Neural progenitor cell (in vitro differentiated cells): Measurements from ENCODE around the gene GOLGA6A. TPM values are rescaled to one million over a fixed set of nuclear protein-coding genes. Genes with fewer than 3 reads are reported as not detected.

Experiments used
- DNase-seq: peaks from one replicate; pipeline ENCODE4 v3.0.0-alpha.2; 2016; ENCODE audit warnings: low spot score
- H2AFZ ChIP-seq: fragments of 200-600 bp; sonication (generic); replicated peaks from 2 replicates; pipeline ENCODE4 v1.6.1; 2016; ENCODE audit warnings: antibody characterized with exemption
- H3F3A ChIP-seq: fragments of 200-600 bp; sonication (generic); 2 replicates; pipeline ENCODE4 v1.6.1; 2016; ENCODE audit warnings: antibody characterized with exemption, low read depth
- H3K27ac ChIP-seq: fragments of 200-600 bp; sonication (generic); 2 replicates; pipeline ENCODE4 v1.5.1; 2016; ENCODE audit warnings: mild to moderate bottlenecking
- H3K27me3 ChIP-seq: fragments of 200-600 bp; sonication (generic); 2 replicates; pipeline ENCODE4 v1.6.1; 2016; ENCODE audit warnings: mild to moderate bottlenecking, moderate library complexity
- H3K36me3 ChIP-seq: fragments of 200-600 bp; sonication (generic); 2 replicates; pipeline ENCODE4 v1.5.1; 2016
- H3K4me1 ChIP-seq: fragments of 200-600 bp; sonication (generic); 2 replicates; pipeline ENCODE4 v1.6.1; 2016; ENCODE audit warnings: mixed run types
- H3K4me2 ChIP-seq: fragments of 200-600 bp; sonication (generic); 2 replicates; pipeline ENCODE4 v1.6.1; 2016
- H3K4me3 ChIP-seq: fragments of 200-600 bp; sonication (generic); 2 replicates; pipeline ENCODE4 v1.5.1; 2016
- H3K79me2 ChIP-seq: fragments of 200-600 bp; sonication (generic); 2 replicates; pipeline ENCODE4 v1.6.1; 2016; ENCODE audit warnings: low read depth
- H3K9ac ChIP-seq: fragments of 200-600 bp; sonication (generic); 2 replicates; pipeline ENCODE4 v1.6.1; 2016
- H3K9me3 ChIP-seq: fragments of 200-600 bp; sonication (generic); 2 replicates; pipeline ENCODE4 v1.5.1; 2016; ENCODE audit warnings: low read depth
- H4K20me1 ChIP-seq: fragments of 200-600 bp; sonication (generic); 2 replicates; pipeline ENCODE4 v1.6.1; 2016; ENCODE audit warnings: low read depth
- H3K27ac Mint-ChIP-seq: 3 replicates; pipeline ENCODE4 v1.8.0; 2021; ENCODE audit warnings: mixed read lengths
- H3K27me3 Mint-ChIP-seq: 2 replicates; pipeline ENCODE4 v1.8.0; 2022; ENCODE audit warnings: low read depth, mild to moderate bottlenecking, inconsistent platforms, moderate library complexity, mixed read lengths; ENCODE audit not compliant: insufficient read depth
- H3K36me3 Mint-ChIP-seq: 3 replicates; pipeline ENCODE4 v1.8.0; 2021; ENCODE audit warnings: mixed read lengths
- H3K4me1 Mint-ChIP-seq: 3 replicates; pipeline ENCODE4 v1.8.0; 2021; ENCODE audit warnings: mixed read lengths
- H3K4me3 Mint-ChIP-seq: 3 replicates; pipeline ENCODE4 v1.8.0; 2021; ENCODE audit warnings: mild to moderate bottlenecking, moderate library complexity, mixed read lengths
- H3K9me3 Mint-ChIP-seq: 3 replicates; pipeline ENCODE4 v1.8.0; 2020; ENCODE audit warnings: mixed read lengths
- EZH2 ChIP-seq: fragments of 200-600 bp; sonication (generic); IDR thresholded peaks from 2 replicates; pipeline ENCODE4 v1.6.1; 2017; ENCODE audit warnings: antibody characterized with exemption, mild to moderate bottlenecking, moderate library complexity
- EZH2phosphoT487 ChIP-seq: fragments of 200-600 bp; sonication (generic); IDR thresholded peaks from 2 replicates; pipeline ENCODE4 v1.6.1; 2017; ENCODE audit warnings: antibody characterized with exemption
- total RNA-seq: library from RNA; depleted of rRNA; stranded (reverse); fragments of >200 nt; gene quantifications from 2 replicates; pipeline ENCODE4 v1.2.3, GENCODE V29; 2015; ENCODE audit warnings: low replicate concordance
- TF ChIP-seq, protein P1 (sequence below): fragments of 200-600 bp; sonication (generic); IDR thresholded peaks from 2 replicates; pipeline ENCODE4 v1.5.1; 2017; ENCODE audit warnings: antibody characterized with exemption, mild to moderate bottlenecking

GOLGA6A gene
- total RNA-seq, 1 donor from 2014 or later, result 0.04 TPM

DNA sequence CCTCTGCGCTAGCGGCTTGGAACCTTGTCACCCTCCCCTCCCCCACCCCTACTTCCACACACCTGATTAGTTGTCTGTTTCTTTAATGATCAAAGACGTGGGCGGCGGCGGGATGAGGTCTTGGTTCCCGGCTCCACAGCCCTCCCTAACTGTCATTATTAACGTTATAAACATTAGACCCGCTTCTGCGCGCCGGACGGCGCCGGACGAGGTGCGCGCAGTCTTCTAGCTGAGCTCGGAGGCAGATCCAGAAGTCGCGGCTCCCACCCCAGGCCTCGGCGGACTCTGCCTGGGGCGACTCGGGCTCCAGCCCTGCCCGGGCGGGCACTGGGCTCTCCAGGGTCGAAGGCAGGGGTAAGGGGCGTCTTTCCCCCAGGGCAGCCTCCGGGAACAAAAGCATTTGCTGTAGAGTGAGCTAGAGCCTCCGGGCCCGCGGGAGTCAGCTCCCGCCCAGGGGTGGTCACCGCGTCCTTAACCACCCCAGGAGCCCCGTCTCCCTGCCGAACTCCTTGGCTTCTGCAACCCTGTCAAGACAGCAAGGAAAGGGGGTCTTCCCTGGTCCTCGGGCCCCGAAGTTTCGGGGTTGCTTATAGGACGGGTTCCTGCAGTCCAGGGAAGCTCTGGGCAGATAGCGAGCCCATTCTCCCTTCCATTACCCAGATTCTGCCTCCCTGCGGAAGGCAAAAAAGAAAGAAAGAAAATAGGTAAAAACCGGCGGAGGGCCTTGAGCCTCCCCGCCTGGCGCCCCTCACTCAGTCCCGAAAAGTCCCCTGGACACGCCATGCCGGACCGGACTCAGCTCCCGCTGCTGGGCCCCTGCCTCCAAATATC is 45.8 kb upstream of the GOLGA6A start:
- no peak overlapping the region for H2AFZ ChIP-seq
- H3K4me1 ChIP-seq, result peaks cover 31% of the 10 kb centered on the region
- H3K27ac Mint-ChIP-seq, result no peak overlapping the region
- peak overlapping the region; percentile 80 for H3K4me2 ChIP-seq
- peak overlapping the region; percentile 43 for H3K4me3 ChIP-seq
- H3K9me3 ChIP-seq, result no peaks in the 10 kb centered on the region
- peaks cover 6% of the 10 kb centered on the region for H3K36me3 Mint-ChIP-seq
- DNase-seq, result peak; percentile 54
- no peak overlapping the region for H3K9ac ChIP-seq
- no peak overlapping the region for H3K27ac ChIP-seq
- TF ChIP-seq, protein P1, sequence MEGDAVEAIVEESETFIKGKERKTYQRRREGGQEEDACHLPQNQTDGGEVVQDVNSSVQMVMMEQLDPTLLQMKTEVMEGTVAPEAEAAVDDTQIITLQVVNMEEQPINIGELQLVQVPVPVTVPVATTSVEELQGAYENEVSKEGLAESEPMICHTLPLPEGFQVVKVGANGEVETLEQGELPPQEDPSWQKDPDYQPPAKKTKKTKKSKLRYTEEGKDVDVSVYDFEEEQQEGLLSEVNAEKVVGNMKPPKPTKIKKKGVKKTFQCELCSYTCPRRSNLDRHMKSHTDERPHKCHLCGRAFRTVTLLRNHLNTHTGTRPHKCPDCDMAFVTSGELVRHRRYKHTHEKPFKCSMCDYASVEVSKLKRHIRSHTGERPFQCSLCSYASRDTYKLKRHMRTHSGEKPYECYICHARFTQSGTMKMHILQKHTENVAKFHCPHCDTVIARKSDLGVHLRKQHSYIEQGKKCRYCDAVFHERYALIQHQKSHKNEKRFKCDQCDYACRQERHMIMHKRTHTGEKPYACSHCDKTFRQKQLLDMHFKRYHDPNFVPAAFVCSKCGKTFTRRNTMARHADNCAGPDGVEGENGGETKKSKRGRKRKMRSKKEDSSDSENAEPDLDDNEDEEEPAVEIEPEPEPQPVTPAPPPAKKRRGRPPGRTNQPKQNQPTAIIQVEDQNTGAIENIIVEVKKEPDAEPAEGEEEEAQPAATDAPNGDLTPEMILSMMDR, result no peak
- TF ChIP-seq EZH2 (peak; percentile 74), EZH2phosphoT487 (peak; percentile 85)
- H3K9me3 Mint-ChIP-seq, result peaks cover 7% of the 10 kb centered on the region
- H4K20me1 ChIP-seq, result peaks cover 40% of the 10 kb centered on the region
- H3K79me2 ChIP-seq, result no peaks in the 10 kb centered on the region
- H3F3A ChIP-seq, result peaks cover 8% of the 10 kb centered on the region
- peaks cover 51% of the 10 kb centered on the region for H3K4me1 Mint-ChIP-seq
- no peaks in the 10 kb centered on the region for H3K36me3 ChIP-seq
- peaks cover 100% of the 10 kb centered on the region for H3K27me3 ChIP-seq
- H3K4me3 Mint-ChIP-seq, result peak overlapping the region; percentile 87
- peaks cover 76% of the 10 kb centered on the region for H3K27me3 Mint-ChIP-seq

DNA sequence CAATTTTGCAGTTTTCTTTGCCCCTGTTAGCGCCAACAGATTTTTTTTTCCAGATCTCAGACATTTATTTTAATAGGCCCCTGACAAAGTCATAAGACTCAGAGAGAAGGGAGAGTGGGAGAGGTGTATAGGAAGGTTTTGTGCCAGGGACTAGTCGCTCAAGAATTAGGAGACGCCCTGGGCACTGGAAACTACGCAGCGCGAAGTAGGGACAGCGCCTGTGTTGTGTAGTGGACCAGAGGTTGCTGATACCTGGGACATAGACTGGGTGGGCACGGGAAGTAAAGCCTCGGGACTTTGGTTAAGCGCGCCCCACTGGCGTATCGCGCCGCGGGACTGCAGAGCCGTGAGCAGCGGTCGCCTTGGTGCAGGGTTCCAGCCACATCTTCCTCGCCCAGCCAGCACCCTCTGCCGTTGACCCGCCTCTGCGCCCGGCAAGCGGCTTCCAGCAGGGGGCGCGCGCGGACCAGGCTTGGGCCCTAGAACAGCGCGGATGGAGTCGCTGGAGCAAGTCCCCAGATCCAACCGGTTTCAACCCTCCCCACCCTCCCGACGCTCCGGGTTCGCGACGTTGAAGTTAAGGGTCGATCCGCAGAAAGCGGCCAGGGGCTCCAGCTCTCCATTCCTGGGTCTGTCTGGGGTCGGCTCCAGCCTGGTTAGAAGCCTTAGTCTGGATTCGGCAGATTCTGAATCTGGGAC is 45.1 kb upstream of the GOLGA6A start:
- H3K9me3 ChIP-seq, result no peaks in the 10 kb centered on the region
- H3K27me3 ChIP-seq, result peaks cover 92% of the 10 kb centered on the region
- no peaks in the 10 kb centered on the region for H3K36me3 ChIP-seq
- peaks cover 59% of the 10 kb centered on the region for H3K4me1 Mint-ChIP-seq
- peak overlapping the region; percentile 80 for H3K4me2 ChIP-seq
- no peak for TF ChIP-seq EZH2phosphoT487
- TF ChIP-seq EZH2, result no peak
- TF ChIP-seq, protein P1, result peak; percentile 92
- peak overlapping the region; percentile 12 for H3K27ac Mint-ChIP-seq
- H3K4me3 ChIP-seq, result peak overlapping the region; percentile 43
- H2AFZ ChIP-seq, result no peak overlapping the region
- peak; percentile 96 for DNase-seq
- peak overlapping the region; percentile 87 for H3K4me3 Mint-ChIP-seq
- peaks cover 37% of the 10 kb centered on the region for H4K20me1 ChIP-seq
- no peak overlapping the region for H3K9ac ChIP-seq
- peaks cover 69% of the 10 kb centered on the region for H3K27me3 Mint-ChIP-seq
- H3K4me1 ChIP-seq, result peaks cover 39% of the 10 kb centered on the region
- H3K79me2 ChIP-seq, result no peaks in the 10 kb centered on the region
- peaks cover 7% of the 10 kb centered on the region for H3K9me3 Mint-ChIP-seq
- no peak overlapping the region for H3K27ac ChIP-seq
- peaks cover 12% of the 10 kb centered on the region for H3F3A ChIP-seq
- peaks cover 6% of the 10 kb centered on the region for H3K36me3 Mint-ChIP-seq

DNA sequence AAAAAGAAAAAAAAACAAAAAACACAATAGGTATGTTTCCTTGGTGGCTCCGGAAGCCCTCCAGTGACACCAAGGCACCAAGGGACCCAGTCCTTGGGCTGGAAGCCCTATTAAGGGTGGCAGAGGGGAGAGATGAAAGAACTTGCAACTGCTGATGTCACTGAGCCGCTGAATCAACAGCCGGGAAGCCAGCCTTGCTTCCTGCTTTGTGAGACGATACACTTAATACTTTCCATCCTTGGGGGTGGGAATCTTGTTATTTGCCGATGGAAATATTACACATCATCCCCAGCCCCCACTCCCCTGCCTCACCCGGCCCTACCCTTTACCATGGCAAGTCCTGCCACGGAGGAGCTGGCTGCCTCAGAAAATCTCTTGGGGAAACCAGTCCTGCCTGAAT is 42.4 kb upstream of the GOLGA6A start:
- H3K36me3 ChIP-seq, result no peaks in the 10 kb centered on the region
- peaks cover 10% of the 10 kb centered on the region for H3F3A ChIP-seq
- peaks cover 70% of the 10 kb centered on the region for H3K27me3 ChIP-seq
- no peak overlapping the region for H3K4me2 ChIP-seq
- H3K4me3 ChIP-seq, result no peak overlapping the region
- peaks cover 11% of the 10 kb centered on the region for H4K20me1 ChIP-seq
- no peaks in the 10 kb centered on the region for H3K79me2 ChIP-seq
- Mint-ChIP-seq H3K36me3 (no peaks in the 10 kb centered on the region), H3K9me3 (no peaks in the 10 kb centered on the region), H3K27ac (no peak overlapping the region), H3K27me3 (peaks cover 48% of the 10 kb centered on the region), H3K4me1 (peaks cover 56% of the 10 kb centered on the region), H3K4me3 (no peak overlapping the region)
- no peak overlapping the region for H3K9ac ChIP-seq
- no peak for TF ChIP-seq EZH2
- no peak for TF ChIP-seq EZH2phosphoT487
- TF ChIP-seq, protein P1, result no peak
- no peaks in the 10 kb centered on the region for H3K9me3 ChIP-seq
- no peak overlapping the region for H2AFZ ChIP-seq
- H3K4me1 ChIP-seq, result peaks cover 32% of the 10 kb centered on the region
- H3K27ac ChIP-seq, result no peak overlapping the region
- no peak for DNase-seq
